K562 (cell line): ENCODE measurements around the gene GPC3. TPM values are rescaled to one million over a fixed set of nuclear protein-coding genes. Genes with fewer than 3 reads are reported as not detected.

ENCODE experiments used
- ATAC-seq: fragments of 200-7000 bp; cut with Tn5 transposase; 3 replicates; pipeline ENCODE4 v1.9.1; 2020; ENCODE audit warnings: moderate library complexity
- BruUV-seq: library from RNA; stranded (reverse); fragments of 400-500 nt; replicated peaks from 2 replicates; lab custom pipeline; 2021; lab: Mats Ljungman, UMichigan
- CTCF ChIA-PET: fragments of 300-600 bp; formaldehyde crosslinking; extraction: SDS; loops from one replicate; lab custom pipeline; 2021; ENCODE audit warnings: low intra/inter-chr PET ratio; lab: Yijun Ruan, JAX
- POLR2A ChIA-PET: fragments of 300-600, 350-650 bp; sonication (Branson Sonifier 250); formaldehyde crosslinking; extraction: SDS; loops from one replicate; lab custom pipeline; 2021; ENCODE audit warnings: antibody characterized with exemption, inconsistent platforms; lab: Yijun Ruan, JAX
- DNase-seq, 4 experiments: peaks; one replicate each; pipeline versions ENCODE4 v3.0.0 to v3.0.0-alpha.2; 2011 to 2018; ENCODE audit warnings: low spot score in 3 of 4, mixed read lengths in 3 of 4; ENCODE audit errors: extremely low read depth in 1 of 4
- FAIRE-seq: peaks from 2 replicates; lab custom pipeline; 2011; peaks lifted over from hg19 to GRCh38; lab: Jason Lieb, UNC
- H2AFZ ChIP-seq: 2 replicates; pipeline ENCODE4 v1.6.0; 2011; ENCODE audit warnings: low read depth, low read length, control low read depth, inconsistent platforms
- H3K27ac ChIP-seq: fragments of 200-600 bp; 3 replicates; pipeline ENCODE4 v1.8.0; 2011; ENCODE audit warnings: low read depth, mild to moderate bottlenecking, control low read depth, inconsistent platforms, low read length, moderate library complexity, mixed read lengths; ENCODE audit errors: extremely low read depth
- H3K27me3 ChIP-seq, 2 experiments: fragments of 300-600 bp in 1 of 2; 2 replicates in 1 of 2; 3 replicates in 1 of 2; pipeline versions ENCODE4 v1.6.0 to v1.8.0; 2011; ENCODE audit warnings: inconsistent platforms in 2 of 2, low read length in 2 of 2, mild to moderate bottlenecking in 1 of 2, mixed read lengths in 1 of 2, moderate library complexity in 1 of 2; ENCODE audit not compliant: control insufficient read depth in 2 of 2, insufficient read depth in 2 of 2
- H3K36me3 ChIP-seq: fragments of 300-600 bp; 3 replicates; pipeline ENCODE4 v1.8.0; 2011; ENCODE audit warnings: mild to moderate bottlenecking, low read length, inconsistent platforms; ENCODE audit not compliant: control insufficient read depth, insufficient read depth
- H3K4me1 ChIP-seq, 2 experiments: fragments of 200-600 bp in 1 of 2; replicated peaks in 1 of 2; 2 replicates in 1 of 2; 3 replicates in 1 of 2; pipeline versions ENCODE4 v1.5.1 to v1.8.0; 2011; ENCODE audit warnings: inconsistent platforms in 2 of 2, low read length in 2 of 2, mild to moderate bottlenecking in 1 of 2, mixed read lengths in 1 of 2, moderate library complexity in 1 of 2; ENCODE audit not compliant: control insufficient read depth in 2 of 2, insufficient read depth in 2 of 2
- H3K4me2 ChIP-seq: 2 replicates; pipeline ENCODE4 v1.6.1; 2011; ENCODE audit warnings: low read length, control low read depth, inconsistent platforms, mixed read lengths; ENCODE audit not compliant: insufficient read depth
- H3K4me3 ChIP-seq: fragments of 200-600 bp; sonication (generic), shearing (Covaris generic); 2 replicates; pipeline ENCODE4 v1.5.1; 2016; ENCODE audit warnings: control low read depth, inconsistent platforms
- H3K79me2 ChIP-seq: fragments of 200-600 bp; 3 replicates; pipeline ENCODE4 v1.8.0; 2011; ENCODE audit warnings: low read length, inconsistent platforms; ENCODE audit not compliant: control insufficient read depth, insufficient read depth
- H3K9ac ChIP-seq, 2 experiments: 2 replicates each; pipeline versions ENCODE4 v1.6.0 to v1.6.1; 2011; ENCODE audit warnings: low read depth in 2 of 2, low read length in 2 of 2, control low read depth in 1 of 2, inconsistent platforms in 1 of 2, mild to moderate bottlenecking in 1 of 2, mixed read lengths in 1 of 2; ENCODE audit not compliant: insufficient read depth in 1 of 2
- H3K9me1 ChIP-seq: one replicate; pipeline ENCODE4 v1.6.0; 2011; ENCODE audit warnings: inconsistent platforms, mild to moderate bottlenecking, low read length, moderate library complexity; ENCODE audit not compliant: control insufficient read depth, insufficient read depth
- H3K9me3 ChIP-seq: replicated peaks from 2 replicates; pipeline ENCODE4 v1.5.1; 2011; ENCODE audit warnings: low read depth, low read length, inconsistent platforms; ENCODE audit not compliant: control insufficient read depth, insufficient read depth
- H4K20me1 ChIP-seq: replicated peaks from 2 replicates; pipeline ENCODE4 v1.6.1; 2011; ENCODE audit warnings: low read length, inconsistent platforms, mixed read lengths; ENCODE audit not compliant: control insufficient read depth, insufficient read depth
- CREB1 ChIP-seq, 2 experiments: sonication (generic) in 1 of 2; formaldehyde crosslinking in 1 of 2; IDR thresholded peaks; 2 replicates each; pipeline versions ENCODE4 v1.6.1 to v1.8.0; 2012 to 2022; ENCODE audit warnings: inconsistent platforms in 1 of 2, mild to moderate bottlenecking in 1 of 2, missing genetic modification reagents in 1 of 2, moderate library complexity in 1 of 2
- CTBP1 ChIP-seq: fragments of 450-650 bp; IDR thresholded peaks from 2 replicates; pipeline ENCODE4 v1.6.1; 2016; ENCODE audit warnings: borderline replicate concordance
- HMGXB4 ChIP-seq: sonication (generic); formaldehyde crosslinking; IDR thresholded peaks from 2 replicates; pipeline ENCODE4 v1.8.1; 2023; ENCODE audit warnings: mild to moderate bottlenecking, missing genetic modification reagents
- MXD1 ChIP-seq: fragments of 250-450 bp; sonication (Bioruptor Pico); IDR thresholded peaks from 2 replicates; pipeline ENCODE4 v1.8.0; 2021; ENCODE audit warnings: borderline replicate concordance, mild to moderate bottlenecking, moderate library complexity; ENCODE audit not compliant: poor library complexity, severe bottlenecking
- PHF21A ChIP-seq: fragments of 450-650 bp; IDR thresholded peaks from 2 replicates; pipeline ENCODE4 v1.6.1; 2017; ENCODE audit warnings: low read depth, borderline replicate concordance
- TCF15 ChIP-seq: fragments of 250-450 bp; sonication (Bioruptor Pico); IDR thresholded peaks from 2 replicates; pipeline ENCODE4 v1.8.0; 2022; ENCODE audit warnings: moderate library complexity, mild to moderate bottlenecking, inconsistent platforms
- ZBTB33 ChIP-seq: sonication (generic); formaldehyde crosslinking; IDR thresholded peaks from 2 replicates; pipeline ENCODE4 v1.8.1; 2023; ENCODE audit warnings: mild to moderate bottlenecking, missing genetic modification reagents
- ZEB2 ChIP-seq: fragments of 450-650 bp; IDR thresholded peaks from 2 replicates; pipeline ENCODE4 v1.6.1; 2016
- ZFP36 ChIP-seq: fragments of 150-350 bp; IDR thresholded peaks from 2 replicates; pipeline ENCODE4 v1.6.1; 2018; ENCODE audit warnings: low read length, low read depth; ENCODE audit not compliant: partially characterized antibody
- ZFPM2 ChIP-seq: fragments of 250-450 bp; sonication (Bioruptor Pico); IDR thresholded peaks from 2 replicates; pipeline ENCODE4 v1.5.1; 2022; ENCODE audit warnings: mild to moderate bottlenecking
- ZNF3 ChIP-seq: fragments of 250-450 bp; sonication (Bioruptor Pico); IDR thresholded peaks from 2 replicates; pipeline ENCODE4 v1.5.0; 2021; ENCODE audit warnings: mild to moderate bottlenecking, moderate library complexity
- ZNF408 ChIP-seq: fragments of 250-450 bp; sonication (Bioruptor Pico); IDR thresholded peaks from 2 replicates; pipeline ENCODE4 v1.4.0; 2020; ENCODE audit warnings: low read depth, mild to moderate bottlenecking, moderate library complexity
- ZNF609 ChIP-seq: sonication (generic); formaldehyde crosslinking; IDR thresholded peaks from 2 replicates; pipeline ENCODE4 v1.8.1; 2023; ENCODE audit warnings: missing genetic modification reagents, mild to moderate bottlenecking, borderline replicate concordance
- WGBS: fragments of 100-300 bp; shearing (Covaris generic); methylation state at CpG from one replicate; pipeline ENCODE4 v1.1.6; 2016; ENCODE audit warnings: low coverage, mixed read lengths; ENCODE audit not compliant: insufficient coverage; ENCODE audit errors: missing lambda C conversion rate; 5-methylcytosine and 5-hydroxymethylcytosine counted together
- in situ Hi-C: fragments of 300-500 bp; cut with MboI; formaldehyde crosslinking; loops from 4 replicates; pipeline ENCODE4 v1.15.0; 2018; ENCODE audit warnings: inconsistent platforms, mixed read lengths
- intact Hi-C: fragments of 100-400 bp; cut with micrococcal nuclease; formaldehyde crosslinking; loops from 2 replicates; pipeline ENCODE4 v1.14.2; 2022
- polyA plus RNA-seq, 8 experiments: library from polyadenylated mRNA; depleted of rRNA in 4 of 8; stranded (reverse) in 5 of 8; unstranded in 3 of 8; fragments of >200 nt; fragmentation: Nextera tagmentation in 2 of 8; fragmentation: Illumina TruSeq in 1 of 8; extraction: Ambion mirVana in 2 of 8; extraction: Trizol in 1 of 8; gene quantifications; 2 replicates each; pipeline versions ENCODE4 v1.2.1 to v1.2.3, GENCODE V29; 2011 to 2014; ENCODE audit warnings: inconsistent platforms in 1 of 8, missing spikeins in 1 of 8
- total RNA-seq, 7 experiments: library from RNA; depleted of rRNA in 6 of 7; stranded (reverse); fragments of >200 nt in 6 of 7; fragmentation: Illumina TruSeq in 2 of 7; extraction: Trizol in 2 of 7; gene quantifications; 2 replicates each; pipeline versions ENCODE4 v1.2.1 to v1.2.3, GENCODE V29; 2011 to 2021; ENCODE audit warnings: low replicate concordance in 1 of 7

GPC3 gene
- total and polyA plus RNA-seq, 9 of the 15 experiments (the other 6 are each of a cell fraction or from before 2014, with no cell fraction given): 0.42 TPM; not detected in 8

- Histone ChIP-seq H4K20me1 (no peaks in the 10 kb centered on the region), H3K9me1 (no peaks in the 10 kb centered on the region), H3K4me1 (no peaks in the 10 kb centered on the region), H3K27me3 (no peaks in the 10 kb centered on the region), H3K9me3 (no peaks in the 10 kb centered on the region), H3K4me3 (no peak overlapping the region), H3K79me2 (no peaks in the 10 kb centered on the region), H3K36me3 (no peaks in the 10 kb centered on the region), H3K9ac (no peak overlapping the region), H2AFZ (no peak overlapping the region), H3K27ac (no peak overlapping the region), H3K4me2 (no peak overlapping the region)
- FAIRE-seq: no peak
- ATAC-seq: no peak
- intact Hi-C loops (no loop called here), in situ Hi-C loops (no loop called here)
- CTCF ChIA-PET: no interaction called here
- no peak for DNase-seq
- POLR2A ChIA-PET: no interaction called here
- WGBS: 0% methylated on average over 6 of the region's 6 CpGs
- BruUV-seq: no TSS peak
- TF ChIP-seq CTBP1: no peak
- TF ChIP-seq TCF15 (CRISPR knock-in tag): no peak
- no peak for TF ChIP-seq MXD1
- no peak for TF ChIP-seq HMGXB4
- no peak for TF ChIP-seq PHF21A
- no peak for TF ChIP-seq ZNF408
- no peak for TF ChIP-seq ZNF609 (CRISPR knock-in tag)
- no peak for TF ChIP-seq ZFPM2
- TF ChIP-seq ZFP36: no peak
- no peak for TF ChIP-seq ZEB2
- no peak for TF ChIP-seq ZBTB33 (CRISPR knock-in tag)
- TF ChIP-seq CREB1 (IDR thresholded peaks at IDR 0.05): no peak
- no peak for TF ChIP-seq CREB1 (CRISPR knock-in tag; IDR thresholded peaks at IDR 0.05)
- TF ChIP-seq ZNF3 (CRISPR knock-in tag): no peak
Observed at GRCh38 chrX:133530960-133531359, 454.4 kb downstream of the GPC3 start.
